ENCODE results near the gene SCAMP2.

- TF ChIP-seq EZH2 (IDR thresholded peaks at IDR 0.05; ENCODE audit: borderline replicate concordance, low read depth, low read length, severe bottlenecking): no peak
- TF ChIP-seq, protein P1, sequence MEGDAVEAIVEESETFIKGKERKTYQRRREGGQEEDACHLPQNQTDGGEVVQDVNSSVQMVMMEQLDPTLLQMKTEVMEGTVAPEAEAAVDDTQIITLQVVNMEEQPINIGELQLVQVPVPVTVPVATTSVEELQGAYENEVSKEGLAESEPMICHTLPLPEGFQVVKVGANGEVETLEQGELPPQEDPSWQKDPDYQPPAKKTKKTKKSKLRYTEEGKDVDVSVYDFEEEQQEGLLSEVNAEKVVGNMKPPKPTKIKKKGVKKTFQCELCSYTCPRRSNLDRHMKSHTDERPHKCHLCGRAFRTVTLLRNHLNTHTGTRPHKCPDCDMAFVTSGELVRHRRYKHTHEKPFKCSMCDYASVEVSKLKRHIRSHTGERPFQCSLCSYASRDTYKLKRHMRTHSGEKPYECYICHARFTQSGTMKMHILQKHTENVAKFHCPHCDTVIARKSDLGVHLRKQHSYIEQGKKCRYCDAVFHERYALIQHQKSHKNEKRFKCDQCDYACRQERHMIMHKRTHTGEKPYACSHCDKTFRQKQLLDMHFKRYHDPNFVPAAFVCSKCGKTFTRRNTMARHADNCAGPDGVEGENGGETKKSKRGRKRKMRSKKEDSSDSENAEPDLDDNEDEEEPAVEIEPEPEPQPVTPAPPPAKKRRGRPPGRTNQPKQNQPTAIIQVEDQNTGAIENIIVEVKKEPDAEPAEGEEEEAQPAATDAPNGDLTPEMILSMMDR (IDR thresholded peaks at IDR 0.05; ENCODE audit: borderline replicate concordance, extremely low read depth, low read length, poor library complexity, severe bottlenecking): no peak
Observed at GRCh38 chr15:74820056-74820455, 53.1 kb downstream of the SCAMP2 start.

Data from DND-41 (cell line).